ENCODE measurements around the gene C1S. TPM values are rescaled to one million over a fixed set of nuclear protein-coding genes. Genes with fewer than 3 reads are reported as not detected.

C1S gene
- total and polyA plus RNA-seq, 8 donors, result 61.6 to 404 (median 174) TPM

DNA sequence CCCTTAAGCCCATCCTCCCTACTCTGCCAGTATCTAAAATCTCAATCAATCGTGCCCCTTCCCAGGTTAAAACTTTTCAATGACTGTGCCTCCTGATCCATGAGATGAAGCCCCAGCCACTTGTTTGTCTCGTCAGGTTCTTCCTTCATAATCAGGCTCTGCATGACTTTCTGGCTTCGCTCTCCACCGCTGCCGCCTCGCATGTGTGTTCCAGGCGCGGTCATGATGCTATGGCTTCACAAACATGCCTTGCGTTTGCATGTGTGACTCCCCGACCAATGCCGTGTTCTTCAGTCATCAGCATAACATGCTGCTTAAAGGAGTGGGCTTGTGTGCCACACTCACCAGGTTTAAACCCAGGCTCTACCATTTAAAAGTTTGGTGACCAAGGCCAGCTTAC is 53.5 kb downstream of the C1S start:
- Histone ChIP-seq H3K36me3 (peaks cover 3 to 48% (median 37%) of the 10 kb centered on the region in 4 donors), H3K27ac (no peak overlapping the region), H3K4me3 (no peak overlapping the region), H3K4me1 (peaks cover 6 to 40% (median 14%) of the 10 kb centered on the region in 4 donors), H3K9me3 (no peaks in the 10 kb centered on the region), H3K27me3 (no peaks in the 10 kb centered on the region)
- intact Hi-C loops (cut with DNase I; ENCODE audit: low total_unique reads), result loop anchor here (10.0 kb wide), 1 partner anchor 169 kb away; the partner anchor contains the start of genes C12orf57 and RNU7-1
- DNase-seq, result no peak
- TF ChIP-seq POLR2AphosphoS5 (IDR thresholded peaks at IDR 0.05) (no peak), POLR2A (IDR thresholded peaks at IDR 0.05) (no peak), EP300 (IDR thresholded peaks at IDR 0.05) (no peak)
- TF ChIP-seq, protein P1, sequence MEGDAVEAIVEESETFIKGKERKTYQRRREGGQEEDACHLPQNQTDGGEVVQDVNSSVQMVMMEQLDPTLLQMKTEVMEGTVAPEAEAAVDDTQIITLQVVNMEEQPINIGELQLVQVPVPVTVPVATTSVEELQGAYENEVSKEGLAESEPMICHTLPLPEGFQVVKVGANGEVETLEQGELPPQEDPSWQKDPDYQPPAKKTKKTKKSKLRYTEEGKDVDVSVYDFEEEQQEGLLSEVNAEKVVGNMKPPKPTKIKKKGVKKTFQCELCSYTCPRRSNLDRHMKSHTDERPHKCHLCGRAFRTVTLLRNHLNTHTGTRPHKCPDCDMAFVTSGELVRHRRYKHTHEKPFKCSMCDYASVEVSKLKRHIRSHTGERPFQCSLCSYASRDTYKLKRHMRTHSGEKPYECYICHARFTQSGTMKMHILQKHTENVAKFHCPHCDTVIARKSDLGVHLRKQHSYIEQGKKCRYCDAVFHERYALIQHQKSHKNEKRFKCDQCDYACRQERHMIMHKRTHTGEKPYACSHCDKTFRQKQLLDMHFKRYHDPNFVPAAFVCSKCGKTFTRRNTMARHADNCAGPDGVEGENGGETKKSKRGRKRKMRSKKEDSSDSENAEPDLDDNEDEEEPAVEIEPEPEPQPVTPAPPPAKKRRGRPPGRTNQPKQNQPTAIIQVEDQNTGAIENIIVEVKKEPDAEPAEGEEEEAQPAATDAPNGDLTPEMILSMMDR (IDR thresholded peaks at IDR 0.05), result no peak
- 89 to 94% (median 91%) methylated on average over 11 of the region's 11 CpGs for WGBS, 5 donors

DNA sequence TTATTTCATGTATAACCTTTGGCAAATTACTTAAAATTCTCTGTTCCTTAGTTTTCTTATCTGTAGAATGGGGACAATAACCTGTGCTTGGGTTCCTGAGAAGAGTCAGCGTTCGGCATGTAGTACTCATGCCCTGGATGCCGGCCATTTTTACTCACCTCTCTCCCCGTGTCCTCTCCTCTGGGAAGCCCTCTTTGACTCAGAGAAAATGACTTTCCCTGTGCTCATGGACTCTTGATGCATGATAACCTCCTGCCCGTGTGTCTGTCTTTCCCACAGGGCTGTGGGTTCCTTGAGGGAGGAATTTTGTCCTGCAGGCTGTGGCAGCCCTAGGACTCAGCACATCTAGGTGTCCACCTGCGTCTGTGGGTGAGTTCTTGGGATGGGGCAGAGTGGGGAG is 54.3 kb downstream of the C1S start:
- H3K27ac ChIP-seq, result no peak overlapping the region
- H3K4me3 ChIP-seq, result no peak overlapping the region
- TF ChIP-seq, protein P1 (IDR thresholded peaks at IDR 0.05), result no peak
- TF ChIP-seq POLR2A (IDR thresholded peaks at IDR 0.05) (no peak), EP300 (IDR thresholded peaks at IDR 0.05) (no peak), POLR2AphosphoS5 (IDR thresholded peaks at IDR 0.05) (no peak)
- no peaks in the 10 kb centered on the region for H3K27me3 ChIP-seq
- intact Hi-C loops (cut with DNase I; ENCODE audit: low total_unique reads), result loop anchor here (10.0 kb wide), 1 partner anchor 170 kb away; the partner anchor contains the start of genes C12orf57 and RNU7-1
- DNase-seq, result no peak
- peaks cover 3 to 48% (median 37%) of the 10 kb centered on the region in 4 donors for H3K36me3 ChIP-seq
- WGBS, 5 donors, result 86 to 89% (median 88%) methylated on average over 6 of the region's 6 CpGs
- H3K9me3 ChIP-seq, result no peaks in the 10 kb centered on the region
- peaks cover 0 to 31% (median 9%) of the 10 kb centered on the region in 4 donors for H3K4me1 ChIP-seq

DNA sequence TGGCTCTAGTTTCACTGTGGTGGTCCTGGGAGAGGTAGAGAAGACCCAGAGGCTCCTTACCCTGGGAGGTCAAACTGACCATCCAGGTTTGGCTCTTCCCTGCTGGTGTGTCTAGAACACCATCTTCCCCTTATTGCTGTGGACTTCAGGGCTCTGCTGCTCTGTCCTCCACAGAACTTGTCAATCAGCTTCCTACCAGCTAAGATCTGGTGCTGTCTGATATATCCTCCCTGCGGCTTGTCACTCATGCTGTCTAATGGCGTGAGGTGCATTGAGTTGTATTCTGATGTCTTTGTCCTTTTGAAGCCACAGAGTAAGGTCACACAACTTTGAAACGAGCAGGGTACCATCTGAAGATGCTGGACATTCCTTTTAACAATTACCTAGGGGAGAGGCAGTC is 55.7 kb downstream of the C1S start:
- Histone ChIP-seq H3K36me3 (peaks cover 3 to 48% (median 37%) of the 10 kb centered on the region in 4 donors), H3K27me3 (no peaks in the 10 kb centered on the region), H3K4me1 (peaks cover 0 to 24% (median 9%) of the 10 kb centered on the region in 4 donors), H3K4me3 (no peak overlapping the region), H3K27ac (no peak overlapping the region), H3K9me3 (no peaks in the 10 kb centered on the region)
- intact Hi-C loops (cut with DNase I; ENCODE audit: low total_unique reads), result loop anchor here (10.0 kb wide), 1 partner anchor 171 kb away; the partner anchor contains the start of genes C12orf57 and RNU7-1
- 67 to 90% (median 86%) methylated on average over 1 to 3 of the region's 3 CpGs for WGBS, 5 donors
- TF ChIP-seq EP300 (IDR thresholded peaks at IDR 0.05) (no peak), POLR2A (IDR thresholded peaks at IDR 0.05) (no peak), POLR2AphosphoS5 (IDR thresholded peaks at IDR 0.05) (no peak)
- TF ChIP-seq, protein P1 (IDR thresholded peaks at IDR 0.05), result no peak
- DNase-seq, result no peak

DNA sequence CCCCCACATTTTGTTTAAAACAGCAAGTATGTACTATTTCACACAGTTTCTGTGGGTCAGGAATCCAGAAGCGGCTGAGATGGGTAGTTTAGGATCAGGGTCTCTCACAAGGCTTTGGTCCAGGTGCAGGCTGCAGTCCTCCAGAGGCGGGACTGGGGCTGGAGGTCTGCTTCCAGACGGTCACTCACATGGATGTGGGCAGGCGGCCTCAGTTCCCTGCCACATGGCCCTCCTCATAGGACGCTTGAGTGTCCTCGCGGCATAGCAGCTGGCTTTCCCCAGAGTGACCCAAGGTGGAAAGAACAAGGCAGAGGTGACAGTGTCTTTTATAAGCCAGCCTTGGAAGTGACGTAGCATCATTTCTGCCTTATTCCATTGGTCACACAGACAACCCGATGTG is 56.4 kb downstream of the C1S start:
- DNase-seq, result no peak
- intact Hi-C loops (cut with DNase I; ENCODE audit: low total_unique reads), result loop anchor here (10.0 kb wide), 1 partner anchor 172 kb away; the partner anchor contains the start of genes C12orf57 and RNU7-1
- Histone ChIP-seq H3K36me3 (peaks cover 3 to 48% (median 37%) of the 10 kb centered on the region in 4 donors), H3K4me3 (no peak overlapping the region), H3K27ac (no peak overlapping the region), H3K27me3 (no peaks in the 10 kb centered on the region), H3K4me1 (peaks cover 0 to 18% (median 9%) of the 10 kb centered on the region in 4 donors), H3K9me3 (no peaks in the 10 kb centered on the region)
- WGBS, 5 donors, result 78 to 98% (median 93%) methylated on average over 9 of the region's 9 CpGs
- no peak for TF ChIP-seq POLR2AphosphoS5 (IDR thresholded peaks at IDR 0.05)
- TF ChIP-seq, protein P1 (IDR thresholded peaks at IDR 0.05), result no peak
- no peak for TF ChIP-seq EP300 (IDR thresholded peaks at IDR 0.05)
- TF ChIP-seq POLR2A (IDR thresholded peaks at IDR 0.05), result no peak

Data from stomach (tissue), 9 donors.